Muscle layer of colon (tissue), 2 donors: ENCODE data around the gene PPP2R5E.
"Not testable (repeated sequence)": the region's sequence is repeated elsewhere in the genome, so short reads cannot be mapped to it uniquely, and the experiment has no call there.

Source experiments
- H3K27ac ChIP-seq: one replicate; pipeline ENCODE4 v1.7.0; 2013; ENCODE audit warnings: low read depth, mild to moderate bottlenecking, low read length, moderate library complexity
- H3K27me3 ChIP-seq, 2 donors: one replicate each; pipeline ENCODE4 v1.7.0; 2013; ENCODE audit warnings: low read length in 2 of 2, mild to moderate bottlenecking in 2 of 2; ENCODE audit not compliant: insufficient read depth in 2 of 2, control insufficient read depth in 1 of 2
- H3K36me3 ChIP-seq: one replicate; pipeline ENCODE4 v1.7.0; 2013; ENCODE audit warnings: mild to moderate bottlenecking, low read length; ENCODE audit not compliant: insufficient read depth
- H3K4me1 ChIP-seq: one replicate; pipeline ENCODE4 v1.7.0; 2013; ENCODE audit warnings: mild to moderate bottlenecking, low read length; ENCODE audit not compliant: insufficient read depth
- H3K4me3 ChIP-seq, 2 donors: one replicate each; pipeline ENCODE4 v1.7.0; 2013; ENCODE audit warnings: low read length in 2 of 2, low read depth in 1 of 2, mild to moderate bottlenecking in 1 of 2, moderate library complexity in 1 of 2
- H3K9ac ChIP-seq: one replicate; pipeline ENCODE4 v1.7.0; 2013; ENCODE audit warnings: low read length
- H3K9me3 ChIP-seq: one replicate; pipeline ENCODE4 v1.7.0; 2013; ENCODE audit warnings: mild to moderate bottlenecking, low read length
- donor health status: abdominal sarcoma.
- donor health status: Adenocarcinoma of cecum.

The PPP2R5E gene

DNA sequence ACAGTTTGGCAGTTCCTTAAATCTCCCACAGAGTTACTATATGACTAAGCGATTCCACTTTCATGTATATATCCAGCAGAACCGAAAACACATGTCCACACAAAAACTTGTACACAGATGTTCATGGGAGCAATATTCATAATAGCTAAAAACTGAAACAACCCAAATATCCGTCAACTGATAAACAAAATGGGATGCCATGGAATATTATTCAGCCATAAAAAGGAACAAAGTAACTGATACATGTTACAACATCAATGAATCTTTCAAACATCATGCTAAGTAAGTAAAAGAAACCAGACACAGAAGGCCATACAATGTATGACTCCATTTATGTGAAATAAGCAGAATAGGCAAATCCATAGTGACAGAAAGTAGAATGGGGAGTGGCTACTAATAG is 144.2 kb downstream of the PPP2R5E start:
- Histone ChIP-seq H3K9ac (no peak overlapping the region), H3K27me3 (no peaks in the 10 kb centered on the region), H3K27ac (no peak overlapping the region), H3K9me3 (no peaks in the 10 kb centered on the region), H3K4me3 (no peak overlapping the region), H3K36me3 (peaks cover 7% of the 10 kb centered on the region), H3K4me1 (peaks cover 29% of the 10 kb centered on the region)

DNA sequence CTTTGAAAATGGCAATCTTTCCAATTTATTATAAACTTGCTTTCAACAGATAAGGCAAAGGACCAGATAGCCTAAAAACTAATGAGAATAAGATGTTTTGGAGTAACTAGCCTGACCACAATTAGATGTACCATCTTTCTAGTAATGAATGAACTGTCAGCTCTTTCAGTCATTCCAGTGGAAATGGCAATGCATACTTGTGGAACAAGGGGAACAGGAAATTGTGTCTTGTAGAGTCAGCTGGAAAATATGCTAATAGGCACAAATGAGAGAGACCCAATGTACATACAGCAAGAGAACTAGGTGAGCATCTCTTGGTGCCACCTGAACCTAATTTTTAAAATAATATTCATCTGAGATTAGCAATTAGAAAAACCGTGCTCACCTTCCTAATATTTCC is 148.3 kb downstream of the PPP2R5E start:
- no peak overlapping the region for H3K4me3 ChIP-seq

DNA sequence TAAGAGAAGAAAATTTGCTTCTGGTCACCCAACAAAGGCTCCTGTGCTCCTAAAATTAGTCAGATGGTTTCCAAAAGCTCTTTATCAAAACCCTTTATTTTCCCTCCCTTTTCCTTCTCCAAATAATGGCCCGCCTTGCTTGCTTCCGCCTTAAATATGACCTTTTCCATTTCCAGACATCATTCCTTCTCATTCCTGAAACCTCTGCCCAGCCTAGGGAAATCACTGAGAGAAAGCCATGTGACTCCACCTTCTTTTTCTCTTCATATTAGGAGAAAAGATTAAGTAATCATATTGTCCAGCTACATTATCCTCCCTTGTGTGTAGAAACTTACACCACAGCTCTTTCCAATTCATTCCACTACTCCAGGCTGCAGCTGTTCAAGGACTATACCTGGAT is 148.7 kb downstream of the PPP2R5E start:
- peaks cover 13% of the 10 kb centered on the region for H3K36me3 ChIP-seq

More for the DNA sequence above, 148.3 kb downstream of the PPP2R5E start:
- Histone ChIP-seq H3K27me3 (no peaks in the 10 kb centered on the region), H3K36me3 (peaks cover 13% of the 10 kb centered on the region), H3K27ac (no peak overlapping the region), H3K9ac (no peak overlapping the region), H3K4me1 (no peaks in the 10 kb centered on the region), H3K9me3 (no peaks in the 10 kb centered on the region)

DNA sequence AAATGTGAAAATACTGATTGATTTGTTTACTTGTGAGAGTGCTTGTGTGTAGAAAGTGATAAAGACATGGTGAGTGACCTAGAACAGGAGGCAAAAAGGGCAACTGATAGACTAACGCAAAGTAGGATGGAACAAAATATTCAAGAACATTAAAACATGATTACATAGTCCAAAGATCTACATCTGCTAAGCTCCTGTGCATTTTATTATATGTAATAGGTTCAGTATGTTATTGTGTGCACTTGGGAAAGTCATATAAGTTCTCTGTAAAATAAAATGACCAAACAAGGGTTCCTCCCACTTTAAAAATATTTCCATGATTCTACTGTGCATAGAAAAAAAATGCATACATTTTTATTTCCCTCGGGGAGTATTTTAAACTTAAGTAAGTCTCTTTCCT is 150.2 kb downstream of the PPP2R5E start:
- Histone ChIP-seq H3K27ac (no peak overlapping the region), H3K4me3 (no peak overlapping the region), H3K4me1 (no peaks in the 10 kb centered on the region), H3K27me3 (no peaks in the 10 kb centered on the region), H3K9ac (no peak overlapping the region), H3K36me3 (peaks cover 13% of the 10 kb centered on the region), H3K9me3 (no peaks in the 10 kb centered on the region)

More for the DNA sequence above, 148.7 kb downstream of the PPP2R5E start:
- no peaks in the 10 kb centered on the region for H3K4me1 ChIP-seq
- H3K27me3 ChIP-seq: no peaks in the 10 kb centered on the region
- H3K27ac ChIP-seq: no peak overlapping the region
- no peak overlapping the region for H3K9ac ChIP-seq
- no peak overlapping the region for H3K4me3 ChIP-seq
- H3K9me3 ChIP-seq: no peaks in the 10 kb centered on the region

DNA sequence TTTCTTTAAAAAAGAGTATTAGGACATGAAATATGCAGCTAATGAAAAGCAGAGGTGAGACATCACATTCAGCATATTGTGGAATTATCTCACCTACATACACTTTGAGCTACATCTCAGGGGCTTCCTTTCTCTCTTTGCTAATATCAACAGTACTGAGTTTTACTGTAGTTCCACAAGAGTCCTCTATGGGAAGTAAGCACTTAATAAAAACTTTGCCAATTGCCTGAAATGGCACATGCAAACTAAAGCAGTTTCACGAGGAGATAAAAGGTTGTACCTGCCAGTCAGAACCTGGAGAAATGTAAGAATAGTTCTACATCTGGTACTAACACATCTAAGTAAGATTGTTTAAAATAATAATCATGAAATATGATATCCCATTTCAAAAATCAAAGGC is 150.9 kb downstream of the PPP2R5E start:
- Histone ChIP-seq H3K9ac (no peak overlapping the region), H3K27ac (no peak overlapping the region), H3K9me3 (no peaks in the 10 kb centered on the region), H3K27me3 (no peaks in the 10 kb centered on the region), H3K36me3 (peaks cover 13% of the 10 kb centered on the region), H3K4me3 (no peak overlapping the region), H3K4me1 (no peaks in the 10 kb centered on the region)

DNA sequence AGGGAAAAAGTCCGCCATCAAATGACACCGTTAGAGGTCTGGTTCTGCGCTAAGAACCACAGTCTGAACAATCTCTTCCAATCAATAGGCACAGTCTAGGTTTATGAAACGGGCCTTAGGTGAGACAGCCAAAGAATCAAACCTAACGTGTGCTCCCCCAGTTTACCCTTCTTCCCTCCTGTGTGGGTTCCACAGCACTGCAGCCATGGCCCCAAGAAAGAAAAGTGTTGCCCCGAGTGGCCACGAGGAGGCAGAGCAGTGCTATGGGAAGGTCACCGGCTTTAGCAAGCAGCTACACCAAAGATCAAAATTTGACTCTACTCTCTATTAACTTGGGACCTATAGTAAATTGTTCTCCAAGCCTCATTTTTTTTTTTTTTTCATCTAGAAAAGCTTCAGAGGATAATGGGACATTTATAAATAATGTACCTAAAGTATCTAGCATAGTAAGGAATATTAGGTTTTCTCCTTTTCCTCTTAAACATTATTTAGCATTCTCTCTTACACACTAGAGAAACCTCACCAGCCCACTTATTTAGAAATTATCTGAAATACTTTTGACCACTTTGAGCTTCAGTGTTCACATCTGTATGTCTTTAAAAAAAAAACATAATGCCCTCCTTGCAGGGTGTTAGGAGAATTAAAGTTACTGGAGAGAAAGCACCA is 154.3 kb downstream of the PPP2R5E start:
- no peaks in the 10 kb centered on the region for H3K4me1 ChIP-seq
- H3K36me3 ChIP-seq: peaks cover 12% of the 10 kb centered on the region
- H3K9me3 ChIP-seq: no peaks in the 10 kb centered on the region
- no peak overlapping the region for H3K9ac ChIP-seq
- no peak overlapping the region for H3K27ac ChIP-seq
- H3K27me3 ChIP-seq: no peaks in the 10 kb centered on the region
- H3K4me3 ChIP-seq: no peak overlapping the region

DNA sequence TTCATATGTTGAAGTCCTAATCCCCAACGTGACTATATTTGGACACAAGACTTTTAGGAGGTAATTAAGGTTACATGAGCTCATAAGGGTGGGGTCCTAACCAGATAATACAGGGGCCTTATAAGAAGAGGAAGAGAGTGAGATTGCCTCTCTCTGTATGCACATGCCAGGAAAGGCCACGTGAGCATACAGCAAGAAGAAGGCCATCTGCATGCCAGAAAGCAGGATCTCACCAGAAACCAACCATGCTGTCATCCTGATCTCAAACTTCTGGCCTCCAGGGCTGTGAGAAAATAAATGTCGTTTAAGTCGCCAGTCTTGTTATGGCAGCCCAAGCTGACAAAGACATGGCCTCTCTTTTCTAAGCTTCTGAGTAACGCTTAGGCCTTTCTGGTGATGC is 155.5 kb downstream of the PPP2R5E start:
- Histone ChIP-seq H3K36me3 (peaks cover 12% of the 10 kb centered on the region), H3K4me3 (no peak overlapping the region), H3K27ac (no peak overlapping the region), H3K4me1 (no peaks in the 10 kb centered on the region), H3K27me3 (no peaks in the 10 kb centered on the region), H3K9me3 (no peaks in the 10 kb centered on the region), H3K9ac (no peak overlapping the region)

DNA sequence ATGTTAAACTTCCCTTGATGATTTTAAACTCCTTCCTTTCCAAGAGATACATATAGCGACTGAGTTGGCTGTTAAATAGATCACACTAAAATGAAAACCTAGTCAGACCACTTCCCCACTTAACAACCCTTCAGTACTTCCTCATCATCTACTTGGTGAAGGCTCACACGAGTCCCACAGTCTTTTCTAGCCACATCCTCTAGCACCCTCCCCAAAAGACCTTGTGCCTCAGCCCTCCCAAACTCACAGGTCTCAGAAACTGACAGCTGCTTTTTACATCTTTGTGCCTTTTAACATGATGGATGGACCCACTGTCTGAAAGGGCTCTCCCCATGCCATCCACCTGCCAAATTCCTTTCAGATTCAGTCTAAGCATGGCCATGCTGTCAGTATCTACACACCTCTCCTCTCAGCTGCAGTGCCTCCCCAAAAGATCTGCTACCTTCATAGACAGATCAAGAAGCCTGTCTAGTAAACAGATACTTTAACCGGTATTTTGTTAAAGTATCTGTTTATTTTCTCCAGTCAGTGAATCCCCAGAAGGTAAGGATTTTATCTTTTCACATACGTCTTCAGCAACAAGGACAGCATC is 159.3 kb downstream of the PPP2R5E start:
- Histone ChIP-seq H3K9ac (no peak overlapping the region), H3K36me3 (peaks cover 19% of the 10 kb centered on the region), H3K4me1 (no peaks in the 10 kb centered on the region), H3K27ac (no peak overlapping the region), H3K27me3 (no peaks in the 10 kb centered on the region), H3K4me3 (no peak overlapping the region), H3K9me3 (no peaks in the 10 kb centered on the region)

DNA sequence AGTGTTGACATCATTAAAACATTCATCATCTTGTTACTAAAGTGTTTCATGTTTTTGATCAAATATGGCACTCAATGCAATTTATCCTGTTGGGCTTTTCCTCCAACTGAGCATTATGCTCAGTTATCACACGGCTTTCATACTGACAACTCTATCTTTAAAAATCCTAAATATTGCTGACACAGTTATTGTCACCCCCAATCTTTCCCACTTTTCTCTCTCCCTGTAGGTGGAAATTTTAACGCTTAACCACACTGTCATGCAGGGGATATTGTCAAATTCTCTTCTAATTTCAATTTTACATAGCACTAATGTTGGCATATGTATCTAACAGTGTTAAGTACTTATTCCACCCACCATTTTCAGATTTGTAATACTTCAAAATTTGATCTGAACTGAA is 164.7 kb downstream of the PPP2R5E start:
- H3K4me3 ChIP-seq: no peak overlapping the region
- no peaks in the 10 kb centered on the region for H3K9me3 ChIP-seq
- peaks cover 17% of the 10 kb centered on the region for H3K36me3 ChIP-seq
- H3K27me3 ChIP-seq: no peaks in the 10 kb centered on the region
- no peaks in the 10 kb centered on the region for H3K4me1 ChIP-seq
- H3K27ac ChIP-seq: no peak overlapping the region
- H3K9ac ChIP-seq: no peak overlapping the region

DNA sequence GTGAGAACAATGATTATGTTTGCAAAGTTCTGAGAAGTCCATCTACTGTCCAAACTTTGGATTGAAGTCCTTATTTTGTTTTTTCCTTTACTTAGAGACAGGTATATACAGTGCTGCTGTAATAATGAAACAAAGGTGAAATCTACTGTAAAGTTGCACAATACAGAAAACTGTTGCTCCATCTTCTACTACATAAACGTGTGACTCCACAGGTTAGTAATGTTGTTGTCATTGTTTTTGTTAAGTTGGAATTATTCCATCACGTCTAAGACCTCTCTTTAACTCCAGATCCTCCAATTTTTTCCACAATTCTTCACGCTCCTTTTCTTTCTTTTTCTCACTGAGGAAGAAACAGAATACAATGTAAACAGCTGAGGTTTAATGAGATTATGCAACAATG is 167.4 kb downstream of the PPP2R5E start:
- Histone ChIP-seq H3K9me3 (no peaks in the 10 kb centered on the region), H3K27ac (no peak overlapping the region), H3K27me3 (no peaks in the 10 kb centered on the region), H3K4me1 (no peaks in the 10 kb centered on the region), H3K36me3 (peaks cover 7% of the 10 kb centered on the region), H3K4me3 (no peak overlapping the region), H3K9ac (no peak overlapping the region)

DNA sequence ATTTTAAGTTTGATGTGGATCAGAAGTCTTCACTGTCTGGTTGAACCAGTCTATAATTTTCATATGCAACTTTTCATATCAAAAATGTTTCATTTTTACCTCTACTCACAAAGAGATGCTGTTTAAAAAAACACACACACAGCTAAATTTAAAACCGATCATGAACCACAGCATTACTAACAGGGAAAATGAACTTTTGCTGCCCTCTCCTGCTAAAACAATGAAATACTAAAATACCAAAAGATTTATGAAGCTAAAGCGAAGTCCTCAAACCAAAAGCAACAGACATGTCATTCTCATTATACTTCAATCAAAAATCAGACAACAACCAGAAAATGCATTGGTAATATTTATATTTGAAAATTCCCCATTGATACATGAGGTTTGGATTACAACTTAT is 171.6 kb downstream of the PPP2R5E start:
- H3K4me3 ChIP-seq, H3K9ac ChIP-seq, H3K27me3 ChIP-seq, H3K36me3 ChIP-seq, H3K27ac ChIP-seq, H3K9me3 ChIP-seq, H3K4me1 ChIP-seq: not testable (repeated sequence)

DNA sequence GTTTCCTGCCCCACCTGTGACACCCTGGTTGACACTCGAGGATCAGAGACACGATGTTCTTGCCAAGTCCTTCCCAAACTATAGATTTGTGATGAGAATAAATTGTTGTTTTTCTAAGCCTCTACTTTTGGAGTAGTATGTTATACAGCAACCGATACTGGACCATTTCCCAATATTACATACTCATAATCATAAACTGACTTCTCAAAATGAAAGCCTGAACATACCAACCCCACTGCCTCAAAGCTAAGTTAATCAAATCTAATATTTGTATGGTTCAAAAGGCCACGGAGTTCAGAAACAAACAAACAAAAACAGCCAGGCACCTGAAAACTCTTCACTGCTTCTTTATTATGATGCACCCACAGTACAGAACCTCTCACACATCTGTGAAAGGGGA is 172.1 kb downstream of the PPP2R5E start:
- H3K4me1 ChIP-seq: no peaks in the 10 kb centered on the region
- H3K27me3 ChIP-seq: no peaks in the 10 kb centered on the region
- no peak overlapping the region for H3K9ac ChIP-seq
- no peak overlapping the region for H3K27ac ChIP-seq
- no peak overlapping the region for H3K4me3 ChIP-seq
- H3K36me3 ChIP-seq: peaks cover 5% of the 10 kb centered on the region
- H3K9me3 ChIP-seq: no peaks in the 10 kb centered on the region
